ENCODE results near the gene EGFL7.

Gene EGFL7

GRCh38 chr9:136667940-136668760, 5.4 kb downstream of the EGFL7 start:
- Histone ChIP-seq H4K91ac (ENCODE audit: low read length) (no peak overlapping the region), H3K23ac (ENCODE audit: low read length in 2 of 2) (no peak overlapping the region), H3K4me2 (ENCODE audit: low read length, poor library complexity, severe bottlenecking) (peak overlapping the region; percentile 71), H4K8ac (ENCODE audit: low read length) (no peak overlapping the region), H3K4me1 (ENCODE audit: control insufficient read depth, insufficient read depth, low read depth, low read length) (peaks cover 77% of the 10 kb centered on the region), H2AK5ac (ENCODE audit: low read length, severe bottlenecking) (peak overlapping the region; percentile 26), H3K4me3 (ENCODE audit: insufficient read depth in 1 of 2, low read depth in 1 of 2, low read length in 2 of 2) (no peak overlapping the region), H3K4ac (ENCODE audit: low read depth in 1 of 2, low read length in 2 of 2) (no peak overlapping the region), H2BK120ac (ENCODE audit: low read depth, low read length) (no peak overlapping the region), H2BK12ac (ENCODE audit: low read length in 2 of 2) (no peak overlapping the region), H3K14ac (ENCODE audit: low read length in 2 of 2) (no peak overlapping the region), H2AFZ (ENCODE audit: low read depth, low read length) (no peak overlapping the region), H2BK5ac (ENCODE audit: low read depth, low read length, poor library complexity, severe bottlenecking) (peak overlapping the region; percentile 79), H3K79me1 (replicated peaks; ENCODE audit: low read length, poor library complexity, severe bottlenecking) (peaks cover 18% of the 10 kb centered on the region), H2BK15ac (ENCODE audit: low read depth, poor library complexity, severe bottlenecking) (no peak overlapping the region), H3K9me3 (ENCODE audit: control insufficient read depth, low read length) (no peaks in the 10 kb centered on the region), H3K18ac (ENCODE audit: low read depth in 1 of 2, low read length in 2 of 2) (no peak overlapping the region), H3K9ac (ENCODE audit: low read length) (no peak overlapping the region), H3K27me3 (ENCODE audit: control insufficient read depth in 1 of 2, insufficient read depth in 1 of 2, low read length in 2 of 2) (peaks cover 0 to 59% of the 10 kb centered on the region in 2 experiments), H3K36me3 (ENCODE audit: control insufficient read depth in 1 of 2, insufficient read depth in 2 of 2, low read depth in 1 of 2, low read length in 2 of 2) (peaks cover 0 to 40% of the 10 kb centered on the region in 2 experiments), H3K27ac (ENCODE audit: low read length, poor library complexity, severe bottlenecking) (peak overlapping the region; percentile 65)
- 88% methylated on average over 40 of the region's 40 CpGs for WGBS
- no peak for DNase-seq

- WGBS: 88% methylated on average over 23 of the region's 23 CpGs
- H3K4ac ChIP-seq (ENCODE audit: low read depth in 1 of 2, low read length in 2 of 2): no peak overlapping the region
- no peak for DNase-seq
Measured at GRCh38 chr9:136668983-136669790, 6.5 kb downstream of the EGFL7 start.

GRCh38 chr9:136669791-136670464, 7.2 kb downstream of the EGFL7 start:
- H3K14ac ChIP-seq (ENCODE audit: low read length in 2 of 2): no peak overlapping the region
- H2AK5ac ChIP-seq (ENCODE audit: low read length, severe bottlenecking): peak overlapping the region; percentile 43
- no peak overlapping the region for H2BK12ac ChIP-seq (ENCODE audit: low read length in 2 of 2)
- no peak overlapping the region for H2AFZ ChIP-seq (ENCODE audit: low read depth, low read length)
- H4K8ac ChIP-seq (ENCODE audit: low read length): no peak overlapping the region
- peaks cover 78% of the 10 kb centered on the region for H3K4me1 ChIP-seq (ENCODE audit: control insufficient read depth, insufficient read depth, low read depth, low read length)
- H2BK5ac ChIP-seq (ENCODE audit: low read depth, low read length, poor library complexity, severe bottlenecking): no peak overlapping the region
- peaks cover 20% of the 10 kb centered on the region for H3K79me1 ChIP-seq (replicated peaks; ENCODE audit: low read length, poor library complexity, severe bottlenecking)
- H3K18ac ChIP-seq (ENCODE audit: low read depth in 1 of 2, low read length in 2 of 2): no peak overlapping the region
- no peak overlapping the region for H3K4me3 ChIP-seq (ENCODE audit: insufficient read depth in 1 of 2, low read depth in 1 of 2, low read length in 2 of 2)
- H3K4ac ChIP-seq (ENCODE audit: low read depth in 1 of 2, low read length in 2 of 2): no peak overlapping the region
- H3K27ac ChIP-seq (ENCODE audit: low read length, poor library complexity, severe bottlenecking): no peak overlapping the region
- H3K27me3 ChIP-seq (ENCODE audit: control insufficient read depth in 1 of 2, insufficient read depth in 1 of 2, low read length in 2 of 2): peaks cover 0 to 43% of the 10 kb centered on the region in 2 experiments
- 94% methylated on average over 23 of the region's 23 CpGs for WGBS
- no peak overlapping the region for H3K23ac ChIP-seq (ENCODE audit: low read length in 2 of 2)
- H3K9me3 ChIP-seq (ENCODE audit: control insufficient read depth, low read length): no peaks in the 10 kb centered on the region
- no peak overlapping the region for H3K4me2 ChIP-seq (ENCODE audit: low read length, poor library complexity, severe bottlenecking)
- H3K9ac ChIP-seq (ENCODE audit: low read length): no peak overlapping the region
- no peak overlapping the region for H2BK15ac ChIP-seq (ENCODE audit: low read depth, poor library complexity, severe bottlenecking)
- no peak overlapping the region for H4K91ac ChIP-seq (ENCODE audit: low read length)
- no peak overlapping the region for H2BK120ac ChIP-seq (ENCODE audit: low read depth, low read length)
- peaks cover 0 to 58% of the 10 kb centered on the region in 2 experiments for H3K36me3 ChIP-seq (ENCODE audit: control insufficient read depth in 1 of 2, insufficient read depth in 2 of 2, low read depth in 1 of 2, low read length in 2 of 2)
- DNase-seq: no peak

More at GRCh38 chr9:136668983-136669790, 6.5 kb downstream of the EGFL7 start:
- Histone ChIP-seq H3K4me2 (ENCODE audit: low read length, poor library complexity, severe bottlenecking) (peak overlapping the region; percentile 10), H2BK15ac (ENCODE audit: low read depth, poor library complexity, severe bottlenecking) (no peak overlapping the region), H3K4me1 (ENCODE audit: control insufficient read depth, insufficient read depth, low read depth, low read length) (peaks cover 77% of the 10 kb centered on the region), H3K79me1 (replicated peaks; ENCODE audit: low read length, poor library complexity, severe bottlenecking) (peaks cover 20% of the 10 kb centered on the region), H3K23ac (ENCODE audit: low read length in 2 of 2) (no peak overlapping the region), H3K36me3 (ENCODE audit: control insufficient read depth in 1 of 2, insufficient read depth in 2 of 2, low read depth in 1 of 2, low read length in 2 of 2) (peaks cover 0 to 51% of the 10 kb centered on the region in 2 experiments), H3K9me3 (ENCODE audit: control insufficient read depth, low read length) (no peaks in the 10 kb centered on the region), H3K18ac (ENCODE audit: low read depth in 1 of 2, low read length in 2 of 2) (no peak overlapping the region), H3K27me3 (ENCODE audit: control insufficient read depth in 1 of 2, insufficient read depth in 1 of 2, low read length in 2 of 2) (peaks cover 0 to 51% of the 10 kb centered on the region in 2 experiments), H2BK12ac (ENCODE audit: low read length in 2 of 2) (no peak overlapping the region), H3K14ac (ENCODE audit: low read length in 2 of 2) (no peak overlapping the region), H3K9ac (ENCODE audit: low read length) (no peak overlapping the region), H2AFZ (ENCODE audit: low read depth, low read length) (no peak overlapping the region), H4K8ac (ENCODE audit: low read length) (no peak overlapping the region), H3K27ac (ENCODE audit: low read length, poor library complexity, severe bottlenecking) (no peak overlapping the region), H3K4me3 (ENCODE audit: insufficient read depth in 1 of 2, low read depth in 1 of 2, low read length in 2 of 2) (no peak overlapping the region), H2BK5ac (ENCODE audit: low read depth, low read length, poor library complexity, severe bottlenecking) (no peak overlapping the region), H4K91ac (ENCODE audit: low read length) (no peak overlapping the region), H2BK120ac (ENCODE audit: low read depth, low read length) (no peak overlapping the region), H2AK5ac (ENCODE audit: low read length, severe bottlenecking) (peak overlapping the region; percentile 4)

Measured in mesenchymal stem cell (in vitro differentiated cells and primary cell).